H1 (cell line): ENCODE results near the gene PIP5K1C. TPM values are rescaled to one million over a fixed set of nuclear protein-coding genes. Genes with fewer than 3 reads are reported as not detected.
A peak's percentile ranks its signal among the peaks of the same experiment; 100 is the strongest.

Experiments used
- CTCF ChIA-PET: fragments of 300-600 bp; sonication (Branson Sonifier 250); formaldehyde crosslinking; loops from one replicate; lab custom pipeline; 2021; ENCODE audit not compliant: partially characterized antibody; lab: Charles Lee
- POLR2A ChIA-PET: fragments of 300-600 bp; sonication (Branson Sonifier 250); formaldehyde crosslinking; loops from one replicate; lab custom pipeline; 2021; ENCODE audit warnings: inconsistent platforms; ENCODE audit not compliant: partially characterized antibody; lab: Charles Lee
- DNase-seq, 2 experiments: peaks; one replicate each; pipeline versions ENCODE4 v3.0.0 to v3.0.0-alpha.2; 2010 to 2022; ENCODE audit warnings: low spot score in 2 of 2, low read depth in 1 of 2, mixed read lengths in 1 of 2
- FAIRE-seq: peaks from 2 replicates; lab custom pipeline; 2011; peaks lifted over from hg19 to GRCh38; lab: Jason Lieb, UNC
- H2AFZ ChIP-seq: 2 replicates; pipeline ENCODE4 v1.8.1; 2012; ENCODE audit warnings: low read length, inconsistent platforms
- H2AK5ac ChIP-seq: 2 replicates; pipeline ENCODE4 v1.6.1; 2013; ENCODE audit warnings: low read depth, low read length
- H2BK120ac ChIP-seq: replicated peaks from 2 replicates; pipeline ENCODE3; 2013; ENCODE audit warnings: low read depth, low read length, inconsistent platforms
- H2BK12ac ChIP-seq: 2 replicates; pipeline ENCODE4 v1.6.1; 2013; ENCODE audit warnings: low read depth, low read length
- H2BK15ac ChIP-seq: 2 replicates; pipeline ENCODE4 v1.6.1; 2013; ENCODE audit warnings: low read length
- H2BK20ac ChIP-seq: 2 replicates; pipeline ENCODE4 v1.6.1; 2013; ENCODE audit warnings: low read length
- H2BK5ac ChIP-seq: 2 replicates; pipeline ENCODE4 v1.6.1; 2013; ENCODE audit warnings: low read depth, low read length
- H3K14ac ChIP-seq: 2 replicates; pipeline ENCODE4 v1.6.1; 2013; ENCODE audit warnings: inconsistent platforms; ENCODE audit not compliant: insufficient read length
- H3K18ac ChIP-seq: 2 replicates; pipeline ENCODE4 v1.6.1; 2013; ENCODE audit warnings: low read length; ENCODE audit errors: extremely low read depth
- H3K23ac ChIP-seq: 2 replicates; pipeline ENCODE4 v1.6.1; 2013; ENCODE audit warnings: inconsistent platforms; ENCODE audit not compliant: insufficient read length
- H3K23me2 ChIP-seq: 2 replicates; pipeline ENCODE4 v1.6.1; 2013; ENCODE audit warnings: low read depth, low read length
- H3K27ac ChIP-seq: 2 replicates; pipeline ENCODE4 v1.6.1; 2011; ENCODE audit warnings: low read depth, low read length, inconsistent platforms
- H3K27me3 ChIP-seq, 4 experiments: replicated peaks in 1 of 4; 1 replicate in 1 of 4; 2 replicates in 3 of 4; pipeline versions ENCODE4 v1.6.1 to v1.8.1; 2011 to 2013; ENCODE audit warnings: low read length in 3 of 4, mild to moderate bottlenecking in 3 of 4, inconsistent platforms in 2 of 4, mixed read lengths in 2 of 4, moderate library complexity in 1 of 4; ENCODE audit not compliant: control insufficient read depth in 3 of 4, insufficient read depth in 3 of 4; ENCODE audit errors: extremely low read depth in 1 of 4
- H3K36me3 ChIP-seq, 4 experiments: 2 replicates each; pipeline versions ENCODE4 v1.6.1 to v1.8.1; 2011 to 2013; ENCODE audit warnings: mild to moderate bottlenecking in 4 of 4, low read length in 3 of 4, moderate library complexity in 2 of 4, control low read depth in 1 of 4, inconsistent platforms in 1 of 4; ENCODE audit not compliant: insufficient read depth in 4 of 4, control insufficient read depth in 2 of 4
- H3K4ac ChIP-seq: replicated peaks from 2 replicates; pipeline ENCODE3; 2013; ENCODE audit warnings: low read length, low read depth, mixed read lengths, inconsistent platforms; ENCODE audit not compliant: insufficient read length
- H3K4me1 ChIP-seq, 4 experiments: replicated peaks in 1 of 4; 1 replicate in 1 of 4; 2 replicates in 3 of 4; pipeline versions ENCODE4 v1.6.1 to v1.8.1; 2011 to 2013; ENCODE audit warnings: low read length in 3 of 4, inconsistent platforms in 2 of 4, mixed read lengths in 1 of 4; ENCODE audit not compliant: insufficient read depth in 4 of 4, control insufficient read depth in 3 of 4
- H3K4me2 ChIP-seq, 2 experiments: 2 replicates each; pipeline versions ENCODE4 v1.6.1 to v1.8.1; 2011 to 2013; ENCODE audit warnings: low read depth in 2 of 2, low read length in 2 of 2, control low read depth in 1 of 2, inconsistent platforms in 1 of 2, mild to moderate bottlenecking in 1 of 2; ENCODE audit not compliant: insufficient read depth in 1 of 2
- H3K4me3 ChIP-seq, 4 experiments: fragments of 200-600, 300-600 bp in 1 of 4; sonication (generic), shearing (Covaris generic), sonication (Bioruptor Twin) in 1 of 4; 2 replicates each; pipeline versions ENCODE4 v1.5.1 to v1.8.1; 2011 to 2016; ENCODE audit warnings: low read length in 4 of 4, low read depth in 3 of 4, control low read depth in 2 of 4, inconsistent platforms in 2 of 4, mild to moderate bottlenecking in 2 of 4, mixed read lengths in 1 of 4, moderate library complexity in 1 of 4; ENCODE audit not compliant: insufficient read depth in 2 of 4; ENCODE audit errors: extremely low read depth in 1 of 4
- H3K56ac ChIP-seq: replicated peaks from 2 replicates; pipeline ENCODE3; 2013; ENCODE audit warnings: low read depth, mild to moderate bottlenecking, mixed read lengths, low read length, inconsistent platforms; ENCODE audit not compliant: insufficient read length
- H3K79me1 ChIP-seq: 2 replicates; pipeline ENCODE4 v1.6.1; 2013; ENCODE audit warnings: low read depth, low read length, control low read depth
- H3K79me2 ChIP-seq, 2 experiments: 2 replicates each; pipeline versions ENCODE4 v1.6.1 to v1.8.1; 2012 to 2013; ENCODE audit warnings: low read length in 2 of 2, mild to moderate bottlenecking in 2 of 2, inconsistent platforms in 1 of 2; ENCODE audit not compliant: insufficient read depth in 2 of 2, control insufficient read depth in 1 of 2
- H3K9ac ChIP-seq, 4 experiments: replicated peaks in 1 of 4; 1 replicate in 1 of 4; 2 replicates in 3 of 4; pipeline versions ENCODE4 v1.6.1 to v1.8.1; 2011 to 2013; ENCODE audit warnings: low read depth in 3 of 4, low read length in 3 of 4, control low read depth in 2 of 4, mild to moderate bottlenecking in 2 of 4, moderate library complexity in 2 of 4, inconsistent platforms in 1 of 4; ENCODE audit errors: extremely low read depth in 1 of 4
- H3K9me3 ChIP-seq, 2 experiments: 2 replicates each; pipeline versions ENCODE4 v1.6.1 to v1.8.1; 2012 to 2013; ENCODE audit warnings: mild to moderate bottlenecking in 2 of 2, moderate library complexity in 2 of 2, control low read depth in 1 of 2, inconsistent platforms in 1 of 2, low read depth in 1 of 2, low read length in 1 of 2, mixed read lengths in 1 of 2; ENCODE audit not compliant: insufficient read depth in 2 of 2
- H4K20me1 ChIP-seq, 2 experiments: replicated peaks in 1 of 2; 2 replicates each; pipeline versions ENCODE3 to v1.8.1; 2011 to 2013; ENCODE audit warnings: inconsistent platforms in 2 of 2, low read length in 2 of 2, mild to moderate bottlenecking in 1 of 2; ENCODE audit not compliant: insufficient read depth in 2 of 2, control insufficient read depth in 1 of 2
- H4K5ac ChIP-seq: 2 replicates; pipeline ENCODE4 v1.6.1; 2013; ENCODE audit warnings: low read length, low read depth, mixed read lengths, inconsistent platforms; ENCODE audit not compliant: insufficient read length
- H4K8ac ChIP-seq: 2 replicates; pipeline ENCODE4 v1.8.0; 2013; ENCODE audit warnings: mild to moderate bottlenecking, moderate library complexity, low read length, inconsistent platforms; ENCODE audit not compliant: insufficient read depth; ENCODE audit errors: extremely low read depth
- H4K91ac ChIP-seq: replicated peaks from 2 replicates; pipeline ENCODE3; 2013; ENCODE audit warnings: low read length, mixed read lengths, inconsistent platforms; ENCODE audit not compliant: insufficient read length
- ATF3 ChIP-seq: IDR thresholded peaks from 2 replicates; pipeline ENCODE4 v1.6.1; 2011; ENCODE audit warnings: low read depth, mild to moderate bottlenecking, low read length; ENCODE audit not compliant: insufficient read depth
- CHD2 ChIP-seq: IDR thresholded peaks from 2 replicates; pipeline ENCODE4 v1.6.1; 2012; ENCODE audit warnings: low read length, improper control_type of control experiment
- CTBP2 ChIP-seq: IDR thresholded peaks from 2 replicates; pipeline ENCODE4 v1.7.0; 2011; ENCODE audit warnings: borderline replicate concordance, mild to moderate bottlenecking, moderate library complexity, mixed read lengths, low read length; ENCODE audit not compliant: insufficient read depth, insufficient read length
- HDAC2 ChIP-seq, 2 experiments: fragments of 300-600 bp in 1 of 2; sonication (generic) in 1 of 2; IDR thresholded peaks; 2 replicates each; pipeline ENCODE4 v1.6.1; 2011 to 2012; ENCODE audit warnings: low read depth in 2 of 2, low read length in 2 of 2, mild to moderate bottlenecking in 2 of 2, moderate library complexity in 2 of 2, borderline replicate concordance in 1 of 2, inconsistent platforms in 1 of 2
- JUND ChIP-seq: IDR thresholded peaks from 2 replicates; pipeline ENCODE4 v1.6.1; 2011; ENCODE audit warnings: mild to moderate bottlenecking, improper control_type of control experiment, low read length
- MAFK ChIP-seq: IDR thresholded peaks from 2 replicates; pipeline ENCODE4 v1.6.1; 2012; ENCODE audit warnings: low read depth, mild to moderate bottlenecking, improper control_type of control experiment, low read length
- MAX ChIP-seq: IDR thresholded peaks from 2 replicates; pipeline ENCODE4 v1.6.1; 2012; ENCODE audit warnings: inconsistent platforms
- POLR2AphosphoS5 ChIP-seq: IDR thresholded peaks from 2 replicates; pipeline ENCODE4 v1.6.1; 2011; ENCODE audit warnings: low read depth, low read length
- RBBP5 ChIP-seq: IDR thresholded peaks from 2 replicates; pipeline ENCODE4 v1.7.1; 2012; ENCODE audit warnings: low read depth, mild to moderate bottlenecking, inconsistent platforms, low read length, moderate library complexity, borderline replicate concordance
- SAP30 ChIP-seq: fragments of 300-600 bp; sonication (generic); IDR thresholded peaks from 2 replicates; pipeline ENCODE4 v1.7.1; 2012; ENCODE audit warnings: low read length, moderate library complexity, mild to moderate bottlenecking, inconsistent platforms; ENCODE audit not compliant: insufficient read depth, insufficient replicate concordance
- SUZ12 ChIP-seq: fragments of 200-600 bp; sonication (generic); IDR thresholded peaks from 2 replicates; pipeline ENCODE4 v1.6.1; 2012; ENCODE audit warnings: mild to moderate bottlenecking, inconsistent platforms, low read length, moderate library complexity, mixed read lengths
- ZNF274 ChIP-seq: IDR thresholded peaks from 2 replicates; pipeline ENCODE4 v1.7.0; 2012; ENCODE audit warnings: low read length, borderline replicate concordance; ENCODE audit errors: extremely low read depth
- WGBS, 2 experiments: shearing (Covaris generic) in 1 of 2; methylation state at CpG; one replicate each; pipeline versions ENCODE4 v1.1.6 to v1.1.7; 2013 to 2015; ENCODE audit warnings: low lambda C conversion rate in 2 of 2, mixed read lengths in 2 of 2, inconsistent platforms in 1 of 2, low coverage in 1 of 2, missing lambda C conversion rate in 1 of 2; ENCODE audit not compliant: insufficient replicate concordance in 2 of 2, insufficient coverage in 1 of 2, insufficient read length in 1 of 2; ENCODE audit errors: extremely low coverage in 1 of 2, missing lambda C conversion rate in 1 of 2; 5-methylcytosine and 5-hydroxymethylcytosine counted together
- polyA plus RNA-seq, 7 experiments: library from polyadenylated mRNA; depleted of rRNA in 3 of 7; stranded (reverse) in 5 of 7; unstranded in 2 of 7; fragments of >200 nt in 5 of 7; fragments of 200-250 nt in 2 of 7; gene quantifications; 1 replicate in 5 of 7; 2 replicates in 1 of 7; 4 replicates in 1 of 7; pipeline versions ENCODE4 v1.2.1 to v1.2.3, GENCODE V29; 2011 to 2013; ENCODE audit warnings: missing spikeins in 2 of 7, mixed read lengths in 2 of 7
- total RNA-seq: library from RNA; stranded (reverse); fragmentation: NEBNext Ultra II Directional; extraction: Animal tissue kit (Norgen Biotek cat#: 25700); gene quantifications from 2 replicates; pipeline ENCODE4 v1.2.1, GENCODE V29; 2021

Gene PIP5K1C
- total and polyA plus RNA-seq, 2 of the 8 experiments (the other 6 are each of a cell fraction or from before 2014, with no cell fraction given), result 10.6 to 32.9 TPM

GRCh38 chr19:3672575-3672948, 27.7 kb downstream of the PIP5K1C start:
- H2BK5ac ChIP-seq, result peak overlapping the region; percentile 84; the same call in 1 of the 2 replicates
- POLR2A ChIA-PET, result interaction anchor here (1.2 to 1.4 kb wide), 2 partner anchors 27 to 60 kb away, joined by 3 to 4 read pairs; no protein-coding TSS in a partner anchor
- H3K18ac ChIP-seq, result no peak overlapping the region
- no peak overlapping the region for H3K4me3 ChIP-seq
- no peak overlapping the region for H2AK5ac ChIP-seq
- H4K5ac ChIP-seq, result no peak overlapping the region
- no peaks in the 10 kb centered on the region for H3K23me2 ChIP-seq
- no peak overlapping the region for H3K4ac ChIP-seq
- H3K27ac ChIP-seq, result no peak overlapping the region
- H3K9ac ChIP-seq, result peak overlapping the region in 1 of 4 experiments; percentile 12; a peak in 1 of 7 replicates
- peaks cover 8 to 28% of the 10 kb centered on the region in 2 experiments for H4K20me1 ChIP-seq
- no peak overlapping the region for H2BK15ac ChIP-seq
- H3K36me3 ChIP-seq, result no peaks in the 10 kb centered on the region
- no peak overlapping the region; the same call in 1 of the 2 replicates for H4K8ac ChIP-seq
- WGBS, 2 experiments, result 90% methylated on average over 7 of the region's 8 CpGs; no CpG with 5 or more reads in 1 of the 2 experiments
- H3K4me1 ChIP-seq, result peaks cover 0 to 21% (median 10%) of the 10 kb centered on the region in 4 experiments; a peak in 5 of 7 replicates
- H2BK12ac ChIP-seq, result no peak overlapping the region
- no peak overlapping the region for H3K14ac ChIP-seq
- no peaks in the 10 kb centered on the region for H3K9me3 ChIP-seq
- no peaks in the 10 kb centered on the region for H3K27me3 ChIP-seq
- no peak overlapping the region for H2BK120ac ChIP-seq
- no peak overlapping the region for H2BK20ac ChIP-seq
- no peak overlapping the region for H3K4me2 ChIP-seq
- peaks cover 15% of the 10 kb centered on the region; the same call in 1 of the 2 replicates for H3K79me1 ChIP-seq
- H3K79me2 ChIP-seq, result peaks cover 0 to 3% of the 10 kb centered on the region in 2 experiments; a peak in 1 of 4 replicates
- H2AFZ ChIP-seq, result no peak overlapping the region
- CTCF ChIA-PET, result interaction anchor here (1.1 to 3.5 kb wide), 10 partner anchors 11 to 60 kb away, joined by 3 to 13 read pairs (median 4); partner anchors contain the start of gene TJP3
- no peak overlapping the region for H3K23ac ChIP-seq
- DNase-seq (no peak), FAIRE-seq (no peak)
- no peak overlapping the region for H4K91ac ChIP-seq
- H3K56ac ChIP-seq, result no peak overlapping the region
- no peak for TF ChIP-seq MAFK
- no peak for TF ChIP-seq ZNF274
- no peak for TF ChIP-seq MAX
- no peak for TF ChIP-seq POLR2AphosphoS5
- no peak for TF ChIP-seq HDAC2 (IDR thresholded peaks at IDR 0.05; ENCODE audit: borderline replicate concordance in 1 of 2, low read depth in 2 of 2, low read length in 2 of 2)
- no peak for TF ChIP-seq RBBP5
- TF ChIP-seq SUZ12, result no peak
- no peak for TF ChIP-seq CHD2
- TF ChIP-seq SAP30, result no peak
- no peak for TF ChIP-seq ATF3
- TF ChIP-seq CTBP2, result no peak
- TF ChIP-seq JUND, result no peak
